Astrocyte (in vitro differentiated cells and primary cell): ENCODE results near the gene BUD23. TPM values are rescaled to one million over a fixed set of nuclear protein-coding genes. Genes with fewer than 3 reads are reported as not detected.
"Not testable (repeated sequence)": the region's sequence is repeated elsewhere in the genome, so short reads cannot be mapped to it uniquely, and the experiment has no call there.

Source experiments
- DNase-seq: peaks from one replicate; pipeline ENCODE4 v3.0.0-alpha.2; 2010; ENCODE audit warnings: low read depth
- FAIRE-seq: peaks from 2 replicates; lab custom pipeline; 2011; peaks lifted over from hg19 to GRCh38; lab: Jason Lieb, UNC
- H2AFZ ChIP-seq: 2 replicates; pipeline ENCODE4 v1.6.0; 2012; ENCODE audit warnings: low read depth, low read length, inconsistent platforms
- H3K27ac ChIP-seq: 2 replicates; pipeline ENCODE4 v1.5.1; 2011; ENCODE audit warnings: low read depth, low read length, inconsistent platforms
- H3K27me3 ChIP-seq: 2 replicates; pipeline ENCODE4 v1.6.0; 2011; ENCODE audit warnings: low read length, inconsistent platforms; ENCODE audit not compliant: insufficient read depth
- H3K36me3 ChIP-seq: 2 replicates; pipeline ENCODE4 v1.5.1; 2011; ENCODE audit warnings: low read length, inconsistent platforms; ENCODE audit not compliant: insufficient read depth
- H3K4me1 ChIP-seq: 2 replicates; pipeline ENCODE4 v1.5.1; 2011; ENCODE audit warnings: low read length, inconsistent platforms; ENCODE audit not compliant: insufficient read depth
- H3K4me2 ChIP-seq: 2 replicates; pipeline ENCODE4 v1.6.0; 2012; ENCODE audit warnings: low read length, inconsistent platforms
- H3K4me3 ChIP-seq: 2 replicates; pipeline ENCODE4 v1.5.1; 2011; ENCODE audit warnings: low read depth, mild to moderate bottlenecking, low read length, inconsistent platforms; ENCODE audit not compliant: insufficient read depth
- H3K79me2 ChIP-seq: 2 replicates; pipeline ENCODE4 v1.6.0; 2012; ENCODE audit warnings: mild to moderate bottlenecking, low read length, inconsistent platforms; ENCODE audit not compliant: insufficient read depth
- H3K9ac ChIP-seq: 2 replicates; pipeline ENCODE4 v1.6.0; 2012; ENCODE audit warnings: mild to moderate bottlenecking, low read length, inconsistent platforms
- H3K9me3 ChIP-seq: 2 replicates; pipeline ENCODE4 v1.5.1; 2012; ENCODE audit warnings: low read depth, mild to moderate bottlenecking, low read length, inconsistent platforms; ENCODE audit not compliant: insufficient read depth
- H4K20me1 ChIP-seq: 2 replicates; pipeline ENCODE4 v1.6.0; 2012; ENCODE audit warnings: low read length, inconsistent platforms; ENCODE audit not compliant: insufficient read depth
- H3K27ac Mint-ChIP-seq: one replicate; pipeline ENCODE4 v1.8.0; 2021; ENCODE audit warnings: mild to moderate bottlenecking, mixed read lengths; ENCODE audit not compliant: unreplicated experiment
- H3K27me3 Mint-ChIP-seq: one replicate; pipeline ENCODE4 v1.8.0; 2021; ENCODE audit warnings: low read depth, mixed read lengths; ENCODE audit not compliant: unreplicated experiment
- H3K36me3 Mint-ChIP-seq: one replicate; pipeline ENCODE4 v1.8.0; 2021; ENCODE audit warnings: low read depth, mixed read lengths; ENCODE audit not compliant: unreplicated experiment
- H3K4me1 Mint-ChIP-seq: one replicate; pipeline ENCODE4 v1.8.0; 2021; ENCODE audit warnings: low read depth, mixed read lengths; ENCODE audit not compliant: unreplicated experiment
- H3K4me3 Mint-ChIP-seq: one replicate; pipeline ENCODE4 v1.8.0; 2021; ENCODE audit warnings: mild to moderate bottlenecking, moderate library complexity, mixed read lengths; ENCODE audit not compliant: unreplicated experiment
- H3K9me3 Mint-ChIP-seq: one replicate; pipeline ENCODE4 v1.8.0; 2021; ENCODE audit warnings: mild to moderate bottlenecking, mixed read lengths; ENCODE audit not compliant: unreplicated experiment
- EZH2 ChIP-seq: IDR thresholded peaks from 2 replicates; pipeline ENCODE4 v1.6.1; 2012; ENCODE audit warnings: mild to moderate bottlenecking, low read length, inconsistent platforms; ENCODE audit not compliant: insufficient read depth
- total RNA-seq: library from RNA; stranded (reverse); gene quantifications from 2 replicates; pipeline ENCODE4 v1.2.1, GENCODE V29; 2021
- TF ChIP-seq, protein P1 (sequence below): IDR thresholded peaks from 2 replicates; pipeline ENCODE4 v1.5.1; 2011; ENCODE audit warnings: low read depth, mild to moderate bottlenecking, inconsistent platforms, low read length, moderate library complexity; ENCODE audit not compliant: insufficient read depth

Gene BUD23
- total RNA-seq, 1 donor from 2014 or later = 73.1 TPM

DNA sequence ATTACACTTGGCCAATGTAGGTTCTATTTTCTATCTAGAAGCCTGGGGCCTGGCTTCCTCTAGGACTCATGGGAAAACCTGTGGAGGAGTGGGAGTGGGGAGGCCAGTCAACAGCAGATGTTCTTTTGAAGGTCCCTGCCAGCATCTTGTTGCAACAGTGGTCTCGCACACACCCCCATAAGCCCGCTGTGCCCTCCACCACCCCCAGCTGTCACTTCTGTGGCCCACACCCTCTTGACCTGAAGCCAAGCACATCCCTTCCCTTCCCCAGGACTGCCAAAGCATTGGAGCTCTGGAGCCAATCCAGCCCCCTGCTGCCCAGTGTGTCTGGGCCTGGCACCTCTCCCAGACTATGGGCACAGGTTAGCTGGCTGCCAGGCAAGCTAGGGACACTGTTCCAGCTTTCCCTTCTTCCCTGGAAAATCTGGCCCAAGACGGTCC, 38.0 kb downstream of the BUD23 start:
- no peak overlapping the region for H2AFZ ChIP-seq
- Mint-ChIP-seq H3K4me1 (peaks cover 13% of the 10 kb centered on the region), H3K9me3 (no peaks in the 10 kb centered on the region), H3K4me3 (peak overlapping the region; percentile 76), H3K27me3 (peaks cover 15% of the 10 kb centered on the region), H3K36me3 (no peaks in the 10 kb centered on the region), H3K27ac (no peak overlapping the region)
- no peak overlapping the region for H3K4me3 ChIP-seq
- H3K27me3 ChIP-seq = no peaks in the 10 kb centered on the region
- H3K4me2 ChIP-seq = no peak overlapping the region
- no peak overlapping the region for H3K27ac ChIP-seq
- no peak for FAIRE-seq
- DNase-seq = no peak
- H3K36me3 ChIP-seq = peaks cover 3% of the 10 kb centered on the region
- no peak for TF ChIP-seq EZH2
- TF ChIP-seq, protein P1, sequence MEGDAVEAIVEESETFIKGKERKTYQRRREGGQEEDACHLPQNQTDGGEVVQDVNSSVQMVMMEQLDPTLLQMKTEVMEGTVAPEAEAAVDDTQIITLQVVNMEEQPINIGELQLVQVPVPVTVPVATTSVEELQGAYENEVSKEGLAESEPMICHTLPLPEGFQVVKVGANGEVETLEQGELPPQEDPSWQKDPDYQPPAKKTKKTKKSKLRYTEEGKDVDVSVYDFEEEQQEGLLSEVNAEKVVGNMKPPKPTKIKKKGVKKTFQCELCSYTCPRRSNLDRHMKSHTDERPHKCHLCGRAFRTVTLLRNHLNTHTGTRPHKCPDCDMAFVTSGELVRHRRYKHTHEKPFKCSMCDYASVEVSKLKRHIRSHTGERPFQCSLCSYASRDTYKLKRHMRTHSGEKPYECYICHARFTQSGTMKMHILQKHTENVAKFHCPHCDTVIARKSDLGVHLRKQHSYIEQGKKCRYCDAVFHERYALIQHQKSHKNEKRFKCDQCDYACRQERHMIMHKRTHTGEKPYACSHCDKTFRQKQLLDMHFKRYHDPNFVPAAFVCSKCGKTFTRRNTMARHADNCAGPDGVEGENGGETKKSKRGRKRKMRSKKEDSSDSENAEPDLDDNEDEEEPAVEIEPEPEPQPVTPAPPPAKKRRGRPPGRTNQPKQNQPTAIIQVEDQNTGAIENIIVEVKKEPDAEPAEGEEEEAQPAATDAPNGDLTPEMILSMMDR = no peak
- no peak overlapping the region for H3K9ac ChIP-seq
- H3K9me3 ChIP-seq = no peaks in the 10 kb centered on the region
- peaks cover 22% of the 10 kb centered on the region for H4K20me1 ChIP-seq
- H3K4me1 ChIP-seq = peaks cover 18% of the 10 kb centered on the region
- H3K79me2 ChIP-seq = peaks cover 30% of the 10 kb centered on the region

DNA sequence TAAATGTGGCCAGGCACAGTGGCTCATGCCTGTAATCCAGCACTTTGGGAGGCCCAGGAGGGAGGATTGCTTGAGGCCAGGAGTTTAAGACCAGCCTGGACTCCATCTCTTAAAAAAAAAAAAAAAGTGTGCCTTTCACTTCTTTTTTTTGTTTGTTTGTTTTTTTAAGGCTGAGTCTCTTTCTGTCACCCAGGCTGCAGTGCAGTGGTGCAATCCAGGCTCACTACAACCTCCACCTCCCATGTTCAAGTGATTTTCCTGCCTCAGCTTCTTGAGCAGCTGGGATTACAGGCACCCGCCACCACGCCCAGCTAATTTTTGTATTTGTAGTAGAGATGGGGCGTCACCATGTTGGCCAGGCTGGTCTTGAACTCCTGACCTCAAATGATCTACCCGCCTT, 38.8 kb downstream of the BUD23 start:
- not testable (repeated sequence) for H3K9me3 ChIP-seq, H3K27ac ChIP-seq, H2AFZ ChIP-seq, H3K9me3 Mint-ChIP-seq, H3K36me3 ChIP-seq, H3K27ac Mint-ChIP-seq, H3K4me3 Mint-ChIP-seq, DNase-seq, H3K4me1 Mint-ChIP-seq, FAIRE-seq, H3K9ac ChIP-seq, H3K27me3 ChIP-seq, H3K4me3 ChIP-seq, H3K4me2 ChIP-seq, H3K36me3 Mint-ChIP-seq
- peaks cover 23% of the 10 kb centered on the region for H3K79me2 ChIP-seq
- peaks cover 11% of the 10 kb centered on the region for H3K4me1 ChIP-seq
- H3K27me3 Mint-ChIP-seq = peaks cover 15% of the 10 kb centered on the region
- H4K20me1 ChIP-seq = peaks cover 16% of the 10 kb centered on the region

DNA sequence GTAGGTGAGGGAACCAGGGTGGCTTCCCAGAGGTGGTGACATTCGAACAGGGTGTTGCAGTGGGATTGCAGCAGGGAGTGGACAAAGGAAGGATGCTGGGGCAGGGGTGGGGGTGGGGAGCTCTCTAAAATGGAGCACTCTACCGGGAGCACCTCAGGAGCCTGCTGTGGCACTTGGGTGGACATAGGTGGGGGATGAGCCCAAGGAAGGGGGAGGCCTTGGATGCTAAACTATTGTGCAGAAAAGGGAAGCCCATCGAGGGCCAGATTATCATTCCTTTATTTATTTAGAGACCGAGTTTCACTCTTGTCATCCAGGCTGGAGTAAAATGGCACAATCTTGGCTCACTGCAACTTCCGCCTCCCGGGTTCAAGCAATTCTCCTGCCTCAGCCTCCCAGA, 39.4 kb downstream of the BUD23 start:
- no peak for FAIRE-seq
- H3K4me3 Mint-ChIP-seq = no peak overlapping the region
- H3K36me3 Mint-ChIP-seq = no peaks in the 10 kb centered on the region

More for the DNA sequence above, 39.4 kb downstream of the BUD23 start:
- Mint-ChIP-seq H3K9me3 (no peaks in the 10 kb centered on the region), H3K27me3 (peaks cover 15% of the 10 kb centered on the region), H3K4me1 (peaks cover 4% of the 10 kb centered on the region), H3K27ac (no peak overlapping the region)
- H3K9ac ChIP-seq = no peak overlapping the region
- H3K27me3 ChIP-seq = no peaks in the 10 kb centered on the region
- H3K4me1 ChIP-seq = peaks cover 5% of the 10 kb centered on the region
- H3K27ac ChIP-seq = no peak overlapping the region
- H3K4me3 ChIP-seq = no peak overlapping the region
- no peak overlapping the region for H3K4me2 ChIP-seq
- peaks cover 10% of the 10 kb centered on the region for H4K20me1 ChIP-seq
- H3K36me3 ChIP-seq = no peaks in the 10 kb centered on the region
- peaks cover 17% of the 10 kb centered on the region for H3K79me2 ChIP-seq
- no peak overlapping the region for H2AFZ ChIP-seq
- no peaks in the 10 kb centered on the region for H3K9me3 ChIP-seq
- TF ChIP-seq EZH2 = no peak
- TF ChIP-seq, protein P1 = no peak
- DNase-seq = no peak
